Measurements from ENCODE around the gene ADAMTS15. TPM values are rescaled to one million over a fixed set of nuclear protein-coding genes. Genes with fewer than 3 reads are reported as not detected.
A peak's percentile ranks its signal among the peaks of the same experiment; 100 is the strongest.
"Not testable (repeated sequence)": the region's sequence is repeated elsewhere in the genome, so short reads cannot be mapped to it uniquely, and the experiment has no call there.

Gene ADAMTS15
- total RNA-seq, 2 experiments from 2014 or later: 0.05 to 0.08 TPM

DNA sequence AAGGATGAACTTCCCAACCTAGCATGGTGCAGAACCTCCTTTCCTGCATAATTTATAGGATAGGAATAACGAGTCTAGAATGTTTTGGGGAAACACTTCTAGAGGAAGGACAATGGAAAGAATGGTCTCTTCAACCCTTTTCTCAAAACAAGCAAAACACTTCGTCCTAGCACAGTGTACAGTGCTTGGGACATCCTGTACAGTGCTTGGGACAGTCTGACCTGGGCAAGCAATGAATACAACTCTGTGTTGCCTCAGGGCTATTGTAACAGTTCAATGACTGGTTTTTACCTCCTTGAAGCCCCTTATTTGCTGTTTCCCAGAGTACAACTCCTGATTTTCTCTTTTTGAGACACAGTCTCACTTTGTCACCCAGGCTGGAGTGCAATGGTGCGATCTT, 18.5 kb upstream of the ADAMTS15 start:
- H3K27ac Mint-ChIP-seq: no peak overlapping the region
- ATAC-seq: no peak
- peaks cover 50% of the 10 kb centered on the region for H3K27me3 Mint-ChIP-seq (ENCODE audit: low read depth)

DNA sequence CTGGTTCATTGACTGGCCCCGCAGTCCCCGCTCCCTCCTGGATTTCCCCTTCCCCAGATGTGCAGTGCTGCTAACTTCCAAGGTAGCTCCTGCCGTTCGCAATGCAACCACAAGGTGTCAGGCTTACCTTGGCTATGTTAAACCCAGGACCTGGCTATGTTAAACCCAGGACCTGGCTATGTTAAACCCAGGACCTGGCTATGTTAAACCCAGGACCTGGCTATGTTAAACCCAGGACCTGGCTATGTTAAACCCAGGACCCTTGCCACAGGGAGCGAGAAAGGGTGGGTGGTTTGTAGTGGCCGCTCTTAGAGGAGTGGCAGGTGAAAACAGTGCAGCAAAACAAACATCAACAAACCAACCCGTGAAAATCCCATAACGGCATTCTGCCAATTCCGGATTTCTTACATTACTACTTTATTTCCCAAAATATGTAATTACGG, 17.1 kb upstream of the ADAMTS15 start:
- Mint-ChIP-seq H3K27ac (no peak overlapping the region), H3K4me1 (ENCODE audit: low read depth) (peaks cover 20% of the 10 kb centered on the region), H3K36me3 (ENCODE audit: low read depth) (no peaks in the 10 kb centered on the region), H3K4me3 (no peak overlapping the region), H3K9me3 (ENCODE audit: insufficient read depth) (no peaks in the 10 kb centered on the region), H3K27me3 (ENCODE audit: low read depth) (peaks cover 43% of the 10 kb centered on the region)
- ATAC-seq (no peak), DNase-seq (peak; percentile 77)
- ChIA-PET POLR2A (interaction anchor here (2.6 kb wide), 1 partner anchor 430 kb away, joined by 10 read pairs; no protein-coding TSS in a partner anchor), CTCF (interaction anchor here (0.6 to 12.0 kb wide), 15 partner anchors 9 to 485 kb away, joined by 3 to 252 read pairs (median 4); partner anchors contain the start of gene SNX19)

More for the DNA sequence above, 18.5 kb upstream of the ADAMTS15 start:
- H3K9me3 Mint-ChIP-seq (ENCODE audit: insufficient read depth): no peaks in the 10 kb centered on the region
- ChIA-PET CTCF (interaction anchor here (1.9 to 12.0 kb wide), 6 partner anchors 11 to 486 kb away, joined by 6 to 252 read pairs (median 12); partner anchors contain the start of gene SNX19), POLR2A (interaction anchor here (2.6 kb wide), 1 partner anchor 432 kb away, joined by 10 read pairs; no protein-coding TSS in a partner anchor)
- no peak for DNase-seq
- peaks cover 12% of the 10 kb centered on the region for H3K4me1 Mint-ChIP-seq (ENCODE audit: low read depth)
- no peak overlapping the region for H3K4me3 Mint-ChIP-seq
- H3K36me3 Mint-ChIP-seq (ENCODE audit: low read depth): no peaks in the 10 kb centered on the region

DNA sequence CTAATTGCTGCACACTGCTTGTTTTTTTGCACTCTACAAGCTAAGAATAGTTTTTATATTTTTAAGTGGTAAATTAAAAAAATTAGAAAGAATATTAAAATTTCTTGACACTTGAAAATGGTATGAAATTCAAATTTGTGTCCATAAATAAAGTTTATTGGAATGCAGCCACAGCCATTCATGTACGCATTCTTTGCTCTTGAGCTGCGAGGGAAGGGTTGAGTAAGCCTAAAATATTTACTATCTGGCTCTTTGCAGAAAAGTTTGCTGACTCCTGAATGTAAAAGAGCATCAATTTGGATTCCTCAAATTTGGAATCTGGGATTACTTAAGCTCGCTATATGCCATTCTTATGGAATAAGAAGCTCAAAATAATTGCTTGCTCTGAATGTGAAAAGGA, 16.6 kb upstream of the ADAMTS15 start:
- Mint-ChIP-seq H3K27me3 (ENCODE audit: low read depth) (peaks cover 38% of the 10 kb centered on the region), H3K36me3 (ENCODE audit: low read depth) (no peaks in the 10 kb centered on the region), H3K4me1 (ENCODE audit: low read depth) (peaks cover 24% of the 10 kb centered on the region), H3K9me3 (ENCODE audit: insufficient read depth) (no peaks in the 10 kb centered on the region), H3K4me3 (no peak overlapping the region), H3K27ac (no peak overlapping the region)
- ChIA-PET POLR2A (interaction anchor here (2.6 kb wide), 1 partner anchor 430 kb away, joined by 10 read pairs; no protein-coding TSS in a partner anchor), CTCF (interaction anchor here (0.6 to 12.0 kb wide), 10 partner anchors 8 to 485 kb away, joined by 3 to 252 read pairs (median 6); partner anchors contain the start of gene SNX19)
- ATAC-seq (no peak), DNase-seq (no peak)

DNA sequence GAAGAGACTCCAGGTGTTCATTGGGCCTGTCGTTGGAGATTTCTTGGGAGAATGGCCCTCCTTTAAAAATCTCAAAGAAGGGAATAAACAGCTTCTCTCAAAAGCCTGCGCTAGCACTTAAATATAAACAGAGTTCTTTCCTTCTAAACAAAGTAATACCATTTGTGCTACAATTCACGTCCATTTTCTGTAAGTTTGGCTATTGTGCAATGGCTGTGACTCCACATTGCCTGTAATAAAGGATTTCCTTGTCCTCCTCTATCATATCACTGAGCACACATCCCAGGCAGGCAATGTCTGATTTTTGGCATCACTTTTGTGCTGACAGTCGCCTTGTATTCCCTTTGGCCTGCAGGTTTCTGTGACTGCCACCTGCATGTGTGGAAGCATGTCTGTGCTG, 15.1 kb upstream of the ADAMTS15 start:
- H3K4me1 Mint-ChIP-seq (ENCODE audit: low read depth): peaks cover 31% of the 10 kb centered on the region
- no peak overlapping the region for H3K4me3 Mint-ChIP-seq
- H3K27ac Mint-ChIP-seq: no peak overlapping the region
- DNase-seq (no peak), ATAC-seq (no peak)
- CTCF ChIA-PET: interaction anchor here (1.0 to 12.0 kb wide), 10 partner anchors 10 to 483 kb away, joined by 3 to 252 read pairs (median 8); partner anchors contain the start of gene SNX19
- POLR2A ChIA-PET: no interaction called here
- no peaks in the 10 kb centered on the region for H3K36me3 Mint-ChIP-seq (ENCODE audit: low read depth)
- H3K27me3 Mint-ChIP-seq (ENCODE audit: low read depth): peaks cover 32% of the 10 kb centered on the region
- H3K9me3 Mint-ChIP-seq (ENCODE audit: insufficient read depth): no peaks in the 10 kb centered on the region

DNA sequence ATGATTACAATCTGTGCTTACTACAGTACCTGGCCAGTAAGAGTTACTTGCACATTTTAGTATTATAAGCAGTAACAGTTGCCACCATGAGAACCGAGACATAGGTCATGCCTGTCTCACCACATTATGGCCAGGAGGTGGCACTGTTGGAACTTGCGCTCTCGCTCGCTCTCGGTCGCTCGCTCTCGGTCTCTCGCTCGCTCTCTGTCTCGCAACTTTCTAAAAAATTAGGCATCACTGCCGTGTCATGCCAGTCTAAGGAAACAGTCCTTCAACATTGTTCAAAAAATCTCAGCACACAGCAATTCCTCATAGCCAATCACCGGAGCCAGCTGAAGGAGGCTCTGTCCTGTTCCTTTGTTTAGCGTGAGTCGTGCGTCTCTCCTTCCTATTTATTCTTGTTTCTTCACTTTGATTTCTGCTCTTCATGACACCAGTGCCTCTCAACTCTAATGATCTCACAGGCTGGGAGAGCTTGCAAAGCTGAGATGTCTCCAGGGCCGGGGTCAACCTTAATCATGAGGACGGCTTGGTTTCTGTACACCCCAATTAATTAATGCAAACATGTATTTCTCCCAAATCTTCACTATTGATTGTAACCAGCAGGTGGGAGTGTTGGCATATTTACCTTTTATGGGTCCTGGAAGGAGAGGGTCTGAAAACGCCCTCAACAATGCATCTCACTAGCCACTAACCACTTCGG, 13.8 kb upstream of the ADAMTS15 start:
- peak; percentile 81 for DNase-seq
- Mint-ChIP-seq H3K4me1 (ENCODE audit: low read depth) (peaks cover 38% of the 10 kb centered on the region), H3K9me3 (ENCODE audit: insufficient read depth) (no peaks in the 10 kb centered on the region), H3K4me3 (no peak overlapping the region), H3K36me3 (ENCODE audit: low read depth) (peaks cover 8% of the 10 kb centered on the region), H3K27me3 (ENCODE audit: low read depth) (peaks cover 19% of the 10 kb centered on the region), H3K27ac (no peak overlapping the region)
- CTCF ChIA-PET: interaction anchor here (0.6 to 12.0 kb wide), 30 partner anchors 9 to 481 kb away, joined by 3 to 252 read pairs (median 4); partner anchors contain the start of genes ADAMTS15 and SNX19
- peak; percentile 87 for ATAC-seq
- POLR2A ChIA-PET: no interaction called here

DNA sequence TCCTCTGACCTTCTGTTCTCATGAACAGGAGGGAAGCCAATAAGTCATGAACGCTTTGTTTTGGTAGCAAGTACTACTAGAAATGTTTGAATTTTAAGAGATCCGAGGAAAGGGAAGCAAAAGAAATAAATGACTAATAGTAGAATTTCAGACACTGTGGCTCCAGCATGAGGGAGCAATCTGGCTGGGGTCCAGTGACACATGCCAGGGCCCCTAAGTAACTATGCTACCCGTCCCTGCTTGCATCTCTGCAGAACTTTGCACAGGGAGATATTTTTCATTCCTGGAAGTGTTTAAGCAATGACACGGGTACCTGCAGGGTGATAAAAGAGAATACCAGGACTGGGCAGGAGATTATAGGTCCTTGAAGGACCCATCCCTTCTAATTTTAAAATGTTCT, 12.8 kb upstream of the ADAMTS15 start:
- no peak overlapping the region for H3K27ac Mint-ChIP-seq
- peaks cover 44% of the 10 kb centered on the region for H3K4me1 Mint-ChIP-seq (ENCODE audit: low read depth)
- POLR2A ChIA-PET: no interaction called here
- H3K27me3 Mint-ChIP-seq (ENCODE audit: low read depth): peaks cover 10% of the 10 kb centered on the region
- no peak for ATAC-seq
- peaks cover 8% of the 10 kb centered on the region for H3K36me3 Mint-ChIP-seq (ENCODE audit: low read depth)
- no peak for DNase-seq
- CTCF ChIA-PET: interaction anchor here (1.0 to 12.0 kb wide), 16 partner anchors 8 to 459 kb away, joined by 3 to 252 read pairs (median 6); partner anchors contain the start of gene ADAMTS15
- H3K9me3 Mint-ChIP-seq (ENCODE audit: insufficient read depth): peaks cover 3% of the 10 kb centered on the region
- no peak overlapping the region for H3K4me3 Mint-ChIP-seq

DNA sequence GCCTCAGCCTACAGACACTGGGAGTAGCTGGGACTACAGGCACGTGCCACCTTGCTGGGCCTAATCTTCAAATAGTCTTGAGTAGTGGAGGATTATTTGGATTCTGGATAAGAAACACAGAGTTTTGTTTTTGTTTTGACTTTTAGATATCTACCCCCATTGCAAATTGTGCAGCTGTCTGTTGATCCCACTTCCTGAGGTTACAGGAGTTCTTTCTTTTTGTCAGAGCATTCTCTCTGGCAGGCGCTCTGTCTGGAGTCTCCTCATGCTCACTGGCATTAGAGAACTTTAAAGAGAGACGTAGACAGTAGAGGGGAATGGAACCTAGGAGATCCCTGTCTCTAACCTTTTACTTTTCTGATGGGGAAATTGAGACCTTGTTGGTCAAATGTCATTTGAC, 12.3 kb upstream of the ADAMTS15 start:
- H3K4me3 Mint-ChIP-seq: no peak overlapping the region
- peaks cover 4% of the 10 kb centered on the region for H3K9me3 Mint-ChIP-seq (ENCODE audit: insufficient read depth)
- peaks cover 44% of the 10 kb centered on the region for H3K4me1 Mint-ChIP-seq (ENCODE audit: low read depth)
- no peak for ATAC-seq
- no peak overlapping the region for H3K27ac Mint-ChIP-seq
- H3K27me3 Mint-ChIP-seq (ENCODE audit: low read depth): peaks cover 9% of the 10 kb centered on the region
- POLR2A ChIA-PET: no interaction called here
- peaks cover 8% of the 10 kb centered on the region for H3K36me3 Mint-ChIP-seq (ENCODE audit: low read depth)
- CTCF ChIA-PET: interaction anchor here (2.1 to 12.0 kb wide), 2 partner anchors 11 to 425 kb away, joined by 13 to 252 read pairs; partner anchors contain the start of gene ADAMTS15
- no peak for DNase-seq

DNA sequence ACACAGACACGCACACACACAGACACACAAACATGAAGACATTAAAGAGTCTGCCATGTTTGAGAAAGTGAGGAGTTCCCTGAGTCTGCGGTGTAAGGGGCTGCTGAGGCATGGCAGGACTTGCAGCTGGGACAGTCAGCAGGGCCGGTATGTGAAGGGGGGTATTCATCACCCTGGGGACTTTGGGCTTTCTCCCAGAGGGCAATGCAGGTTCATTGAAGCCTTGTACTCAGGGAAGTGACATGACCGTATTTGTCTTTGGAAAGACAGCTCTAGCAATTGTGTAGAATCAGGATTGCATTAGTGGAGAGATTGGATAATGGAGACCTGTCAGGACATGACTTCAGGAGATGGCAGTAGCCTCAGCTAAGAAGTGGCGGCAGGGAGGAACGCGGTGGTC, 10.6 kb upstream of the ADAMTS15 start:
- no peak overlapping the region for H3K4me3 Mint-ChIP-seq

DNA sequence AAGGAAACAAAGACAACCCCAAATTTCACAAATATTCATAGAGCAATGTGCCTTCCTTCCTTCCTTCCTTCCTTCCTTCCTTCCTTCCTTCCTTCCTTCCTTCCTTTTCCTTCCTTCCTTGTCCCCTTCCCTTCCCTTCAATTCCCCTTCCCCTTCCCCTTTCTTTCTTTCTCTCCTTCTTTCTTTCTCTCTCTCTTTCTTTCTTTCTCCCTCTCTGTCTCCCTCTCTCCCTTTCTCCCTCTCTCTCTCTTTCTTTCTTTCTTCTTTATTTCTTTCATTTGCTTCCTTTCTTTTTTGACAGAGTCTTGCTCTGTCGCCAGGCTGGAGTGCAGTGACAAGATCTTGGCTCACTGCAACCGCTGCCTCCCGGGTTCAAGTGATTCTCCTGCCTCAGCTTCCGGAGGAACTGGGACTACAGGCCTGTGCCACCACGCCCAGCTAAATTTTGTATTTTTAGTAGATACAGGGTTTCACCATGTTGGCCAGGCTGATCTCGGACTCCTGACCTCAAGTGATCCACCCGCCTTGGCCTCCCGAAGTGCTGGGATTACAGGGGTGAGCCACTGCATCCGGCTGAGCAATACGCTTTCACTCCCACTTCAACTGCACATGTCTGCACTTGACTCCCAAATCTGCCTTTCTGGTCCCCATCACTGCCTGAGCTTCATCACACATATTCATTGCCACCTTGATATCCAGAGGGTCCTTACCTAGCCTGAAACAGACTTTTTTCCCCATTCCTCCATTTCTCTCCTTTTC, 9.9 kb upstream of the ADAMTS15 start:
- H3K27ac Mint-ChIP-seq: peak overlapping the region; percentile 84

More for the DNA sequence above, 10.6 kb upstream of the ADAMTS15 start:
- ATAC-seq: no peak
- CTCF ChIA-PET: interaction anchor here (1.2 to 12.0 kb wide), 3 partner anchors 12 to 456 kb away, joined by 3 to 252 read pairs (median 11); no protein-coding TSS in a partner anchor
- POLR2A ChIA-PET: no interaction called here
- H3K9me3 Mint-ChIP-seq (ENCODE audit: insufficient read depth): peaks cover 7% of the 10 kb centered on the region
- DNase-seq: no peak
- peak overlapping the region; percentile 84 for H3K27ac Mint-ChIP-seq
- H3K27me3 Mint-ChIP-seq (ENCODE audit: low read depth): peaks cover 5% of the 10 kb centered on the region
- H3K36me3 Mint-ChIP-seq (ENCODE audit: low read depth): peaks cover 8% of the 10 kb centered on the region
- peaks cover 44% of the 10 kb centered on the region for H3K4me1 Mint-ChIP-seq (ENCODE audit: low read depth)

DNA sequence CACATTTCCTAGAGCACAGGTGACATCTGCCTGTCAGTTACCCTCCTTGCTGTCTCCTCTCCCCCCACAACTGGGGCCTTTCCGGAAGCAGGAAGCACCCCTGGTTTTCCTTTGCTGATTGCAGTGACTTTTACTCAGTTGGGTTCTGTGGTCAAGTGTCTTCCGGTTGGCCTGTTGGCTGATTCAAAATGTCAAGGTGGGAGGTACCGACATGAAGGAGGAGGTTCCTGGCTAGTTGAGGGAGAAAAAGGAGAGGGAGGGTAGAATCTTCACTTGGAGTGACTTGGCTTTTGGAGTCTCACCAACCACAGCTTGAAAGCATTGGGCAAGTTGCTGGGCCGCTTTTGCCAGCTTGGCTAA, 9.3 kb upstream of the ADAMTS15 start:
- Mint-ChIP-seq H3K27ac (peak overlapping the region; percentile 84), H3K4me3 (peak overlapping the region; percentile 40), H3K4me1 (ENCODE audit: low read depth) (peaks cover 44% of the 10 kb centered on the region), H3K36me3 (ENCODE audit: low read depth) (peaks cover 8% of the 10 kb centered on the region), H3K27me3 (ENCODE audit: low read depth) (peaks cover 3% of the 10 kb centered on the region), H3K9me3 (ENCODE audit: insufficient read depth) (peaks cover 7% of the 10 kb centered on the region)
- POLR2A ChIA-PET: no interaction called here
- CTCF ChIA-PET: interaction anchor here (12.0 kb wide), 1 partner anchor 422 kb away, joined by 252 read pairs; no protein-coding TSS in a partner anchor
- ATAC-seq (peak; percentile 58), DNase-seq (peak; percentile 71)

More for the DNA sequence above, 9.9 kb upstream of the ADAMTS15 start:
- H3K27me3 Mint-ChIP-seq (ENCODE audit: low read depth); POLR2A ChIA-PET; ATAC-seq; H3K9me3 Mint-ChIP-seq (ENCODE audit: insufficient read depth); H3K36me3 Mint-ChIP-seq (ENCODE audit: low read depth); DNase-seq: not testable (repeated sequence)
- peaks cover 44% of the 10 kb centered on the region for H3K4me1 Mint-ChIP-seq (ENCODE audit: low read depth)
- peak overlapping the region; percentile 40 for H3K4me3 Mint-ChIP-seq
- CTCF ChIA-PET: interaction anchor here (2.2 to 12.0 kb wide), 2 partner anchors 422 to 456 kb away, joined by 11 to 252 read pairs; no protein-coding TSS in a partner anchor

DNA sequence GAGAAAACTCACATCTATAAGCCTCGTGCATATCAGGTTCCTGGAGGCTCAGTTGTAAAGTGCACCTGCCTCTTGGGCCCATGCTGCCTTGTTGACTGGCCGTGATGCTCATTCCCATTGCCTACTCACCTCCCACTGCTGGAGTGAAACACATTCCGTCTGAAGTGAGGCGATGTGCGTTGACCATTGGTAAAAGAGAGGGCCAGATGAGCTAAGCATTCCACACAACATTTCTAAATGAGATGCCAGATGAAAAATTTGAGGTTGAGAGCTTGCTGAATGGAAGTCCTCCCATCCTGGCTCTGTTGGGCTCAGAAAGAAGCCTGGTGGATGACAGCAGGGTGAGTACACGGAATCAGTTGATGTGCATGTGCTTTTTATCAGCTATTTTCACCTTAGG, 8.6 kb upstream of the ADAMTS15 start:
- CTCF ChIA-PET: interaction anchor here (1.2 to 12.0 kb wide), 2 partner anchors 8 to 421 kb away, joined by 4 to 252 read pairs; no protein-coding TSS in a partner anchor
- peaks cover 7% of the 10 kb centered on the region for H3K9me3 Mint-ChIP-seq (ENCODE audit: insufficient read depth)

More for the DNA sequence above, 8.6 kb upstream of the ADAMTS15 start:
- no peak for DNase-seq
- peaks cover 44% of the 10 kb centered on the region for H3K4me1 Mint-ChIP-seq (ENCODE audit: low read depth)
- POLR2A ChIA-PET: no interaction called here
- no peak overlapping the region for H3K4me3 Mint-ChIP-seq
- peak overlapping the region; percentile 84 for H3K27ac Mint-ChIP-seq
- peaks cover 8% of the 10 kb centered on the region for H3K36me3 Mint-ChIP-seq (ENCODE audit: low read depth)
- ATAC-seq: no peak
- peaks cover 5% of the 10 kb centered on the region for H3K27me3 Mint-ChIP-seq (ENCODE audit: low read depth)

All from activated CD8-positive, alpha-beta T cell treated with anti-CD3 and anti-CD28 coated beads, Interleukin-2, amount 10 ng/mL, durations not matched to agents 7 days and 5 days (primary cell).